ENCODE results near the gene CLDN3. TPM values are rescaled to one million over a fixed set of nuclear protein-coding genes. Genes with fewer than 3 reads are reported as not detected.
A peak's percentile ranks its signal among the peaks of the same experiment; 100 is the strongest.

The CLDN3 gene
- total RNA-seq, 4 donors from 2014 or later: 1.3 TPM; not detected in 3

- intact Hi-C loops (cut with DNase I): loop anchor here (10.0 kb wide), 1 partner anchor 45 kb away; no protein-coding TSS in a partner anchor
- peaks cover 26 to 62% (median 45%) of the 10 kb centered on the region in 3 donors for H3K4me1 ChIP-seq
- peaks cover 0 to 10% (median 0%) of the 10 kb centered on the region in 4 donors for H3K27me3 ChIP-seq
- no peak for DNase-seq
- no peaks in the 10 kb centered on the region for H3K9me3 ChIP-seq
- no peak overlapping the region for H3K27ac ChIP-seq
- no peak for TF ChIP-seq POLR2A (IDR thresholded peaks at IDR 0.05)
- TF ChIP-seq CTCF (IDR thresholded peaks at IDR 0.05): no peak
- peak overlapping the region in 3 of 4 donors; percentile 62 to 92 (median 76) for H3K4me3 ChIP-seq
- H3K36me3 ChIP-seq: no peaks in the 10 kb centered on the region
- 17 to 46% methylated on average over 5 to 9 of the region's 16 CpGs for WGBS, 2 donors
Measured at GRCh38 chr7:73719806-73720169, 50.3 kb downstream of the CLDN3 start.

Small RNAs within 50 kb of the gene (small RNA-seq; reads per million reads assigned to genes)
- gene RN7SL265P: 0 reads per million in 4 donors

Other genes with a start within 250 kb of the CLDN3 start
- 10 to 100 TPM; 18.8 to 40.4 (median 27.4) TPM for gene BAZ1B, start 248.0 kb downstream of the CLDN3 start, total RNA-seq
- gene BCL7B, start 212.6 kb downstream of the CLDN3 start, total RNA-seq: 10 to 100 TPM; 39.8 to 55.3 (median 43.0) TPM
- 10 to 100 TPM; 18.1 to 34.8 (median 26.7) TPM for gene TBL2, start 191.7 kb downstream of the CLDN3 start, total RNA-seq
- gene MLXIPL, start 145.7 kb downstream of the CLDN3 start, total RNA-seq: 10 to 100 TPM in 1 of 4 donors, 1 to 10 TPM in 2, under 1 TPM in 1; 0.53 to 13.5 (median 2.9) TPM
- gene VPS37D, start 102.4 kb downstream of the CLDN3 start, total RNA-seq: 1 to 10 TPM in 1 of 4 donors, under 1 TPM in 1, not detected in 2; 0.97 to 1.3 TPM
- 1 to 10 TPM; 2.7 to 5.7 (median 4.8) TPM for gene DNAJC30, start 86.8 kb downstream of the CLDN3 start, total RNA-seq
- gene BUD23, start 86.7 kb downstream of the CLDN3 start, total RNA-seq: 10 to 100 TPM; 24.9 to 44.7 (median 42.6) TPM
- 1 to 10 TPM in 3 of 4 donors, under 1 TPM in 1; 0.94 to 4.0 (median 1.8) TPM for gene STX1A, start 50.6 kb downstream of the CLDN3 start, total RNA-seq
- 10 to 100 TPM in 3 of 4 donors, 1 to 10 TPM in 1; 8.3 to 22.6 (median 19.3) TPM for gene ABHD11, start 31.5 kb downstream of the CLDN3 start, total RNA-seq
- gene CLDN4, start 60.7 kb upstream of the CLDN3 start, total RNA-seq: 100 to 1,000 TPM in 3 of 4 donors, 10 to 100 TPM in 1; 99.4 to 436 (median 200) TPM
- 1 to 10 TPM in 1 of 4 donors, under 1 TPM in 1, not detected in 2; 0.34 to 4.4 TPM for gene METTL27, start 72.2 kb upstream of the CLDN3 start, total RNA-seq
- not detected for gene TMEM270, start 90.9 kb upstream of the CLDN3 start, total RNA-seq